Occipital lobe (tissue), 2 donors: Measurements from ENCODE around the gene TMPRSS2. TPM values are rescaled to one million over a fixed set of nuclear protein-coding genes. Genes with fewer than 3 reads are reported as not detected.

Experiments
- DNase-seq: peaks from one replicate; lab custom pipeline; 2025; lab: John Stamatoyannopoulos, UW
- total RNA-seq: library from RNA; depleted of rRNA; stranded (reverse); fragments of >200 nt; gene quantifications from one replicate; pipeline ENCODE4 v1.2.3, GENCODE V29; 2014

TMPRSS2 gene
- total RNA-seq, 1 donor from 2014 or later, result not detected

DNA sequence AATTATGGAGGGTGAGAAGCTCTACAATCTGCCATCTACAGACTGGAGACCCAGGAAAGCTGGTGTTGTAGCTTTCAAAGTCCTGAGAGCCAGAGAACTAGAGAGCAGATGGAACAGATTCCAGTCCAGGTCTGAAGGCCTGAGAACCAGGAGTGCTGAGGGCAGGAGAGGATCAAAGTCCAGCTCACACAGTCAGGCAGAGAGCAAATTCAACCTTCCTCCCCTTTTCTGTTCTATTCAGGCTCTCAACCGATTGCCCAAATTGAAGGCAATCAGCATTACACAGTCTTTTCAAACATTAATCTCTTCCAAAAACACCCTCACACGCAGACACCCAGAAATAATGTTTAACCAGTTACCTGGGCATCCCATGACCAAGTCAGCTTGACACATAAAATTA is 2.5 kb upstream of the TMPRSS2 start:
- no peak for DNase-seq

DNA sequence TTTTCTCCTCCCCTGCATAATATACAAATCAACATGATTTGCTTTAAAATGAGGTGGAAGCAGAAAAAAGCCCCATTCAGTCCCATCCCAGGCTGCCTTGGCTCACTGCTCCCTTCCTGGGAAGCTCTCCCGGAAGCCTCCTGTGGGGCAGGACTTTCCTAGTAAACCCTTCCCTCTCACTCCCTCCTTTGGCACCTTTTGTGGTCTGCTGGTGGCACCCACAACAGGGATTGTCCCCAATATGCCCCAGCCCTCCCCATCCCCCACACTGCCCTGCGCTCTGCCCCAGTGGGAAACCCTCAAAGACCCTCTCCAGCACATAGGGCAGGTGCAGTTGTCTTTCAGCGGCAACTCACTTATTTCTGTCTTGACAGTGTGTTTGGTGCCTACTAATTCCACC is 1.8 kb upstream of the TMPRSS2 start:
- no peak for DNase-seq

DNA sequence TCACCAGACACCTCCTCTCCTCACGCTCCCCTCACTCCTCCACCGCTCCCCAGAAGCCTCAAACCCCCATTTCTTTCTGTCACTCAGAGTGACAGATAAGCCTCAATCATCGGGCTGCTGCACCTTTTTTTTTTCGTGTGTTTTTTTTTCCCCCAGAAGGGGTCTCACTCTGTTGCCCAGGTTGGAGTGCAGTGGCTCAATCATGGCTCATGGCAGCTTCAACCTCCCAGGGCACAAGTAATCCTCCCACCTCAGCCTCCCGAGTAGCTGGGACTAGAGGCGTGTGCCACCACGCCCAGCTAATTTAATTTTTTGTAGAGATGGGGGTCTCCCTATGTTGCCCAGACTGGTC is 1.2 kb upstream of the TMPRSS2 start:
- no peak for DNase-seq

DNA sequence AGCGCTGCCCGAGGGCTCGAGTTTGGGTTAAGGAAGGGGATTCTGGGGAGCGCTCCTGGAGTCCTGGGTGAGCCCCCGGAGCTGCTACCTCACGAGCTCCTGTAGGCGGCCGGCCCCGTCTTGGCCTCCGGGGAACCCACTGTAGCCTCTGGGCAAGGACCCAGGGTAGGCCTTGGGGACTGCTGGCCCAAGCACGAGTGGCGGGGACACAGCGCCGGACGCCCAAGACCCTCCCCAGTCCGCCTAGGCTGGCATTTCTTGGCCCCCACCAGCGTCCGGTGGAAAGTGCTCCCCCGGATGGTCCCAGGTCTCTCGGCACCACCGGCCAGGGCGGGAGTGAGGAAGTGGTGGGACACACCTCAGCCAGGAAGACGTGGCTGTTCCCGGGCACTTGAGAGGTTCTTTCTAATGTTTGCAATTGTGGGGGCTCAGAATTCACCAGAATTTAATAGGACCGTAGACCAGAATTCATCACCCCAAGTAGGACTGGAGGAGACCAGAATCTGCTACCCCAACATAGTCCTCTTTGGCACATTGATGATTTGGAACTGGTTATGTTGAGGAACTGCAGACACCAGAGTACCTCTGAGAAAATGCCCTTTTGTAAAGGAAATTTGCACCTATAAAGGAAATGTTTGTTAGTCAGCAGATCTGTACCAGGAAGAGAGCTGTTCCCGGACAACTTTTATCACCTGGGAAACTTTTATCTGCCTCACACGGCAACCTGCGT is 622 bp upstream of the TMPRSS2 start:
- no peak for DNase-seq

DNA sequence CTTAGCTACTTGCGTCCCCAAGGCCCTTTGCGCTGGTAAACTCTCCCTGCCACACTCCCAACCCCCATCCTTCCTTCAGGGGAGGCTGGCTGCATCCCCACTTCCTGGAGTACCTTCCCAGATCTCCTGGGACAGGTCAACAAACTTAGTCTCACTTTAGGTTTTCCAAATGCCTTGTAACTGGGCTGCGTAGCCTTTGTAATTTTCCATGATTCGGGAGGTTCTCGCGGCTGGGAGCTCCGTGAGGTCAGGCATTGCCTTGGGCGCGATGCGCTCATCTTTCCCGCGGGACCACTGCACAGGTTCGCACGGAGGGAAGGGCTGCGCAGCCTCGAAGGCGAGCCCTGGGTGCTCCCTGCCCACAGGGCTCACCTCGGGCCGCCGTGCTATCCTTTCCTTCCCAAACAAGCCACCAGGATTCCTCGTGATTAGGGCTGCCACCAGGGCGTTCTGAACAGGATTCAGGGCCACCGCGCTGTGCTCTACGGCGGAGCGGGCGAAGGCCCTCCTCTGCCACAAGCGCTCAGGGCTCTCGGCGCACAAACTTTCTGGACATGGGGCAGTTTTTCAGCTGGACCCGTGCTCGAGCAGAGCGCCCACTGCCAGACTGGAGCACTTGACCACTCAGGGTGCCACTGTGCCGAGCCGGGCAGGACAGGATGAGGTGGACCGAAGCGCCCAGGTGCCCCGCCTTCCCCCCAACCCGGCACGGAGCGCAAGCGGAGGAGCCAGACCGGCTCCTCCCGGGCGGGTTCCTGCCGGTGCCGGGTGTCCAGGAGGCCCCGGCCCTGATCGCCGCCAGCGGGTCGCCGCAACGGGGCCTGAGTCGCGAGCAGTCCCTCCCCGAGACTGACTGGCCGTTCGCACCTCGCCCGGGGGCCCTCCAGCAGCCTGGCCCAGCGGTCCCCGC is 1.1 kb downstream of the TMPRSS2 start:
- no peak for DNase-seq

DNA sequence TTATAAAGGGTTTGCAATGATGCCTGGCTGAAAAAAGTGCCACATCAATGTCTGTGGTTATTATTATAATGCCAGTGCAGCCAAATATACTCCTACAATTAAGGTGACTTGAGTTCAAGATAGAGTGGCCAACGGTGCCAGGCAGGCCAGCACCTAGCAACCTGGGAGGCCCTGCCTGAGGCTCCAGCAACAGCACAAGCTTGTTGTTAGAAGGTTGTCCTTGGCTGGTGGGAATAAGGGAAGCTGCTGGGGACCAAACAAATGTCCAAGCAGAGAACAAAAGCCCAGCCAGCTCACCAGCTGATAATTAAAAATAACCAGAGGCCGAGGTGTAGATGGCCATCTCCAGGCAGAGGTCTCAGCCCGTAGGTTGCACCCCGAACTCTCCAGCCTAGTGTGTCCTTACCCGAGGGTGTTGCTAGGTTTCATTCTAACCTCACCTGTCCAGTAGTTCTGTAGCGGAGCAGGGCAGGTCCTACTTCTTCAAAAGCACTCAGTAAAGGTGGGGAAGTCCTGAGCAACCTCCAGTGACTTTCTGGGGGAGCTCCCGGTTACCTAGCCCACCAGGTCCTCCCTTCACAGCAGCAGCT is 1.9 kb downstream of the TMPRSS2 start:
- DNase-seq, result no peak

DNA sequence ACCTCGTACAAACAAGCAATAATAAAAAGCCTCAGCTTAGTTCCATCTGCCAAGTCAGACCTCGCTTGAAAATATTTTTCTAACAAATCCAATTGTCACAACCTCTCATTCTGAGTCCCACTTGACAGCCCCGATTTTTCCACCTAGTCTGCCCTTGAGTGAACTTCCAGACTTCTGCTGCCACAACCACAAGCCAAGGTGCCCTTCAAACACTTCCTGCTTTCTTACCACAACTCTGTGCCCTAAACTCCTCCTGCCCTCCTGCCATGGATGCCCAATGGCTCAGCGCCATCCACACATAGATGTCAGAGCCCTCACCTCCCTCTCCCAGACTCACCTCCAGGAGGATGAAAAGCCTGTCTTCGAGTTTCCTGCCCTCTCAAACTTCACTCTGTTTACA is 3.9 kb downstream of the TMPRSS2 start:
- no peak for DNase-seq

DNA sequence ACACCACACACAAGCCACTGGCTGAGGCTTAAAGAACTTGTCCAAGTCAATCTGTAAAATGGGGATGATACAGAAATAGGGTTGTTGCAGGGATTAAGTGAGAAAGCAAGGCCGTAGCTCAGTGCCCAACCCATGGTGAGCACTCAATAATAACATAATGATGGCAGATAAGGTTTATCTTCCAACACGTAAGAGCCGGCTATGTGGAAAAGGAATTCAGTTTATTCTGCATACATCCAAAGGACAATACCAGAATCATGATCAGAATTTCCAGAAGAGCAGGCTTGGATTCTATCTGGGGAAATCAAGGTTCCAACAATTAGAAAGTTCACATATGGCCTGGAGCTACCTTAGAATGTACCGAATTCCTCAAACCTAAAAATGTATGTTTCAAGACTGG is 4.6 kb downstream of the TMPRSS2 start:
- DNase-seq, result no peak

DNA sequence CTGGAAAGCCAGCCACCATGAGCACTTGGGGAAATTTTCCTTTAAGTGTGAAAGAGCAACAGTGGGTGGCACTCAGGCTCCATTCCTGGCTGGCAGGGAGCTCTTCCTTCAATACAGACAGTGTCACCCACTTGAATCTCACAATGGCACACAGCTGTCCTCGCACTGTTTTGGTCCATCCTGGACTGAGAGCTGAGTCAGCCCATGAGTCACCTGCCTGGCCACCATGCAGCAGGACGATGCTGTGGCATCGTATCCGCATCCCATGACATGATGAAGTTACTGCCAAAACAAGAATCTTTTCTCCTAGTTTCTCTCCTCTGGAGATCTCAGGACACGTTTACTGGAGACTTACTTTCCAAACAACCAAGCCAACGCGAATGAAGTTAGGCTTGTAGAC is 6.0 kb downstream of the TMPRSS2 start:
- peak; percentile 59 for DNase-seq

DNA sequence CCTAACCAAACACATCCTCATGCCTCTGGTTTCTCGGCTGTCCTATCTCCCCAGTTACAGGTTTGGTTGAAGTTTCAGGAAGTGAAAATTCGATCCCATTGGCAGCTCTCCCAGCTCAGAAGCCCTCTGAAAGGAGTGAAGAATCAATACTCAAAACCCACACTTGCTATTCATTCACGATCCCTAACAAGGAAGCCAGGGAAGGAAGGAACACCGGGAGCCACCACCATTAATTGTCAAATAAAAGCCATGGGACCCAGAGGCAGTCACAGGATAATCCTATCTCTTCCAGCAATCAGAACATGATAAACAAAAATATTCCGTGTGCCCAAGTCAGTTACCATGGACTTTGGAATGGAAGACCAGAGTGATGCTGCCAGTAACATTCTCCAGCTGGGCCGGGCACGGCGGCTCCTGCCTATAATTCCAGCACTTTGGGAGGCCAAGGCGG is 7.0 kb downstream of the TMPRSS2 start:
- no peak for DNase-seq

DNA sequence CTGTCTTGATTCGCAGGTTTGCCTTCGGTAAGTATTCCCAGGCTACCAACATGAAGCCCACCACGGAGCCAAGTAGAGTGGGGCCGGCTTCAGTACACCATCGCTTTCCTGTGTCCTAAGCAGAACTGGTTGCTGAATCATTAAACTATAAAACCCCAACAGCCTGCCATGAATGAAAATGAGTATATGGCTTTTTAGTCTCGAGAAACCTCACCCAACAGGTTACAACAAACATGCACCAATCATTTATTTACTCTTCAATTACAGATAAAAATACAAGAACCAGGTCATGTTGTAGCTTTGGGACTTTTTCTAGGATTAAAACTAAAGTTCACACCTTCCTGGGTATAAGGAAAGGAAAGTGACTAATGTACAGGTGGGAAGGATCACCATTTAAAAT is 7.6 kb downstream of the TMPRSS2 start:
- DNase-seq, result no peak

DNA sequence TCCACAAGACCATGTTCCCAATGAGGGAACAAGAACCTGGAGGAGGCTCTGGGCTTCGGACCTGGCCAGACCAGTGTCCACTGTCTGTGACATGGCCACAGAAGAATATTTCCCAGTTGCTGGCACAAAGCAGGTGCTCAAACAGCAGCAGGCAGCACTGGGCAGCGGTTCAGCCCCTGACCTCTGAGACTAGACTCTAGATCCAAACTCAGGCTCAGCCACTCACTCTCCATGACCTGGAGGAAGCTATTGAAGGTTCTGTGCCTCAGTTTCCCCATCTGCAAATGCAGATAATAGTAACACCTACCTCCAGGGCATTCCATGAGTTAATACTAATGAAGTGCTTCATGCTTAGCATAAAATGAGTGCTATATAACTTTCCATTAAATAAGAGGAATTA is 8.0 kb downstream of the TMPRSS2 start:
- DNase-seq, result no peak

DNA sequence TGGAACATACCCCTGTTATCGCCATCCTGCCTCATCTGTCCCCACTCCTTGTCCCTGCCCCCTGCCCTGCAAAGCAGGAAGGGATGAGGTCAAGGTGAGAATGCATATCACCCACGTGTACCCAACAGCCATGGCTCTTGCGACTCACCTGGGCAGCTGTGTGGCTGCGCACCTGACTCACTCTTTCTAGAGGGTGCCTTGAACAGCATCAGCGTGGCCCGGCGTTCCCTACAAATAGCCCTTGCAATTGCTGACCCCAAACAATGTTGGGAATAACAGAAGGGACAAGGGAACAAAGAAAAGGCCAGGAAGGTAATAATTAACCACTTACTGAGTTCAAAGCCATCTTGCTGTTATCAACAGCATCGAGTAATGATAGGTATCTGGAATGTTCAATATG is 10.2 kb downstream of the TMPRSS2 start:
- no peak for DNase-seq

DNA sequence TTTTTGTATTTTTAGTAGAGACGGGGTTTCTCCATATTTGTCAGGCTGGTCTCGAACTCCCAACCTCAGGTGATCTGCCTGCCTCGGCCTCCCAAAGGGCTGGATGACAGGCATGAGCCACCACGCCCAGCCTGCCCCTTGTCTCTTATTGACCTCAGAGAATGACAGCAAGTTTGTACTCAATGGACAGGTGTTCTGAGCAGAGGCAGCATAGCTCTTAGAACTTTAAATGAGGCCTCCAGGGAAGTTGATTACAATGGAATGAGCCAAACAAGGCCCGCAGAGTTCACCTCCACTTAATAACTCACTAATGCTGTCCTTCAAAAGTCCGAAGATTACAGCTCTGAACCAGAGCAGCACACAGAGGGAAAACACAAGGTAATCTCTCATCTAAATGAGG is 10.9 kb downstream of the TMPRSS2 start:
- no peak for DNase-seq

DNA sequence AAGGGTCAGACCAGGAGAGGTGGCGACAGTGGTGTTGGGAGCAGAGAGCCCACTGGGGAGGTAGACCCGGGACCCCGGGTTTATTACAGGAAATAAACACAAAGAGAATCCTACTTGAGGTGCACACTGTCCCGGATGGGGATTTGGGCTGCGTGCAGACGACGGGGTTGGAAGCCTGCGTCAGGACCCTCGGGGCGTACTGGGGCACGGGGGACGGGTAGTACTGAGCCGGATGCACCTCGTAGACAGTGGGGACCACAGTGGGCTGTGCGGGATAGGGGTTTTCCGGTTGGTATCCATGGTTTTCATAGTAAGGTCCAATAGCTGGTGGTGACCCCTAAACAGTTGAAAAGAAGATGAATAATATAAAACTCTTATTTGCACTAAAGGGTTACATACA is 13.7 kb downstream of the TMPRSS2 start:
- DNase-seq, result no peak

DNA sequence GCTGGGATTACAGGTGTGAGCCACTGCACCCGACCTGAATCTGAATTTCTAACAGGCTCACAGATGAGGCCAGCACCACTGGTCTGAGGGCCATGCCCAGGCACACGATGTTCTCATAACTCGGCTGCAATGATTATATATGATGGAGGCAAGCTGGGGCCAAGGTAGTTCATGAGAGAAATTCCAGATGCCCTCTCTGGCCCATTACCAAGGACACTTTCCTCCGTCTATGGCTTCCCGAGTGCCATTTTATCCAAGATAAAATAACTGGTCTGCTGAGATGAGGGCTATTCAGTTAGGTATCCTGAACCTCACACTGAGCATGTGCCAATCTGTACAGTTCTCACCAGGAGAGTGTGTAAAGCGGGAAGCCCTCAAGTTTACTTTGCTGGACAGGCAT is 16.5 kb downstream of the TMPRSS2 start:
- no peak for DNase-seq

DNA sequence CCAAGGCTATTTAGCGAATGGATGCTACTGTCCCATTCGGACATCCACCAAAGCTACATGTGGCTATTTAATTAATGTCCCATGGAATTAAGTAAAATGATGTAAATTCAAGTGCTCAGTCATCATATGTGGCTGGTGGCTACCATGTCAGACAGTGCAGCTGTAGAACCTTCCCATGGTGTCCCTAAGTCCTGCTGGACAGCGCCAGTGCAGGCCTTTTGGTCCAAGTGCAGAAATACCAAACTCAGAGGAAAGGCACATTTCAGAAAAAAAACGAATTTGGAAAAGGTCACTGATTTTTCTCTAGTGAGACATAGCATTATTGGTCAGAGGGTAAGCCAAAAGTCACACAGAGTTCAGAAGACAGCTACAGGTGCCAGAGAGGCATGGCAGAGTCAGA is 17.6 kb downstream of the TMPRSS2 start:
- no peak for DNase-seq

DNA sequence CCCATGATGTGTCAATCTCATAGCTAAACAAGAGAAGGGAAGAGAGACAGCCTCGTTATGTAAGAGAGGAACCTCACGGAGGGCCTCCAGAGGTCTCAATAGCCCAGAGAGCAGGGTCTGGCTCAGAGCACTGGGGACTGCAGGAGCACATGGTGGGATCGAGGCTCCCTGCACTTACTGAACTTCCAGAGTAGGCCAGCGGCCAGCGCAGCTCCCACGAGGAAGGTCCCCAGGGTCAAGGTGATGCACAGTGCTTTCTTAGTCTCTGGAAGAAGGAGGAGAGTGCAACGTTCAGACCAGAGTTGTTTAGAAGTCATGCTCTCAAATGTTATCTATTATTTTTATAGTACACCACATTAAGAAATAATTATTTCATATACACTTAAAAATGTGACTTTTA is 18.6 kb downstream of the TMPRSS2 start:
- no peak for DNase-seq

DNA sequence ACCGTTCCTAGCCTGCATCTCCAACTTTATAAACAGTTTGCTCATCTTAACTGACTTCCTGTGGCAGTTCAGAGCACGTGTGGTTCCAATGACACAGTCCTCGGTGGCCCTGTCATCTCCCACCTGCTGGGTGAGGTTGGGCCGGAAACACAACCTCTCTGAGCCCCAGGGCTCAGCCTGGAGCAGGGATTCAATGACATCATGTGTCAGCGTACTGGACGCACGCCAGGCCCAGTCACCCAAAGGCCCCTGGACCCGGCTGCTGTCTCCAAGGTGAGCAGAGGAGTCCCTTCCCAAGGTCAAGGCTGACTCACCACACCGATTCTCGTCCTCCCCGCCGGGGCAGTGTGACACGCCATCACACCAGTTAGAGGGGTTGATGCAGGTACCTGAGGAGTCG is 19.9 kb downstream of the TMPRSS2 start:
- DNase-seq, result no peak

DNA sequence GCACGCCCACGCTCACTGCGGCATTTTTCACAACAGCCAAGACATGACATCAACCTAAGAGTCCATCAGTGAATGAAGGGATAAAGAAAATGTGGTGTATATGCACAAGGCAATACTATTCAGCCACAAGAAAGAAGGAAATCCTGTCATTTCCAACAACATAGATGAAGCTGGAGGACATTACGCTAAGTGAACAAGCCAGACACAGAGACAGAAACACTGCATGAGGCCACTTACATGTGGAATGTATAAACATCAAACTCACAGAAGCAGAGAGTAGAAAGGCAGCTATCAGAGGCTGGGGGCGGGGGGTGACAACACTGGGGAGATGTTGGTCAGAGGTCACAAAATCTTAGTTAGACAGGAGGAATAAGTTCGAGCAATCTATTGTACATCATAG is 20.9 kb downstream of the TMPRSS2 start:
- DNase-seq, result no peak

DNA sequence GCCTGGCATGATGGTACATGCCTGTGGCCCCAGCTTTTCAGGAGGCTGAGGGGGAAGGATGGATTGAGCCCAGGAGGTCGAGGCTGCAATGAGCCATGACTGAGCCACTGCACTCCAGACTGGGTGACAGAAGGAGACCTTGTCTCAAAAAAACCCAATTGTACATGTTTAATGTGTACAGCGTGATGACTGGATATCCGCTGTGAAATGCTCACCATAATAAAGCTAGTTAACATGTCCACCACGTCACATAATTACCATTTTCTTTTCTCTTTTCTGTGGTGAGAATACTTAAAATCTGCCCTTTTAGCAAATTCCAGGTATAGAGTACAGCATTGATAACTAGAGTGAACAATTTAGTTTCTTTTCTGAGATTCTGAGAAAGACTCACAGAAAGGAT is 24.0 kb downstream of the TMPRSS2 start:
- no peak for DNase-seq

DNA sequence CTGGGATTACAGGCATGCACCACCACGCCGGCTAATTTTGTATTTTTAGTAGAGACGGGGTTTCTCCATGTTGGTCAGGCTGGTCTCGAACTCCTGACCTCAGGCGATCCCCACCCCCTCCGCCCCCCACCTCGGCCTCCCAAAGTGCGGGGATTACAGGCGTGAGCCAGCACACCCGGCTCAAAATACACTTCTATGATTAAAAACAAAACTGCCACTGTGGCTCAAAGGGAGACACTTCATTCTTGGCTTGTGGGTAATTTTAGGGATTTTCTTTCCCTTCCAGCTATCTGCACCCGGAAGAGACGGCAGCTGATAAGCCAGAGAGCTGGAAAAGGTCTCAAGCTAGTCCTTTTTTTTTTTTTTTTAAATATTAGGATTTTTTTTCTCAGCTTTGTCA is 24.5 kb downstream of the TMPRSS2 start:
- DNase-seq, result no peak

DNA sequence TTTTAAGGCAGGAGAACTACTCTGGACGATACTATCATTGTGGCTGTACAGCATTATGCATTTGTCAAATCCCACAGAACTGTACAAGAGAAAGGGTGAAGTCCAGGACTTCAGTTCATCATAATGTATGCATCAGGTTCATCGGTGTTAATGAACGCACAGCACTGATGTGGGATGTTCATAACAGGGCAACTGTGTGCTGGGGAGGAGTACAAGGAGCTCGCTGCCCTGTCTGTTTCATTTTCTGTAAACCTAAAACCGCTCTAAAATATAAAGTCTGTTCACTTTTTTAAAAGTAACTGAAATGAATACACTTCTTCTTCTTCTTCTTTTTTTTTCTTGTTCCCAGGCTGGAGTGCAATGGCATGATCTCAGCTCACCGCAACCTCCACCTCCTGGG is 25.0 kb downstream of the TMPRSS2 start:
- no peak for DNase-seq
